Measurements from ENCODE around the gene CDH23.

CDH23 gene

GRCh38 chr10:71824333-71824732 lies 427.6 kb downstream of the CDH23 start:
- TF ChIP-seq, protein P1, sequence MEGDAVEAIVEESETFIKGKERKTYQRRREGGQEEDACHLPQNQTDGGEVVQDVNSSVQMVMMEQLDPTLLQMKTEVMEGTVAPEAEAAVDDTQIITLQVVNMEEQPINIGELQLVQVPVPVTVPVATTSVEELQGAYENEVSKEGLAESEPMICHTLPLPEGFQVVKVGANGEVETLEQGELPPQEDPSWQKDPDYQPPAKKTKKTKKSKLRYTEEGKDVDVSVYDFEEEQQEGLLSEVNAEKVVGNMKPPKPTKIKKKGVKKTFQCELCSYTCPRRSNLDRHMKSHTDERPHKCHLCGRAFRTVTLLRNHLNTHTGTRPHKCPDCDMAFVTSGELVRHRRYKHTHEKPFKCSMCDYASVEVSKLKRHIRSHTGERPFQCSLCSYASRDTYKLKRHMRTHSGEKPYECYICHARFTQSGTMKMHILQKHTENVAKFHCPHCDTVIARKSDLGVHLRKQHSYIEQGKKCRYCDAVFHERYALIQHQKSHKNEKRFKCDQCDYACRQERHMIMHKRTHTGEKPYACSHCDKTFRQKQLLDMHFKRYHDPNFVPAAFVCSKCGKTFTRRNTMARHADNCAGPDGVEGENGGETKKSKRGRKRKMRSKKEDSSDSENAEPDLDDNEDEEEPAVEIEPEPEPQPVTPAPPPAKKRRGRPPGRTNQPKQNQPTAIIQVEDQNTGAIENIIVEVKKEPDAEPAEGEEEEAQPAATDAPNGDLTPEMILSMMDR (IDR thresholded peaks at IDR 0.05; ENCODE audit: insufficient read depth, low read depth, low read length, missing control alignments), result no peak
- no peak overlapping the region for H3K4me3 ChIP-seq (ENCODE audit: low read length)
- no peak for DNase-seq (ENCODE audit: low read depth)

GRCh38 chr10:71825217-71825616 lies 428.5 kb downstream of the CDH23 start:
- H3K4me3 ChIP-seq (ENCODE audit: low read length), result no peak overlapping the region
- DNase-seq (ENCODE audit: low read depth), result no peak
- TF ChIP-seq, protein P1 (IDR thresholded peaks at IDR 0.05; ENCODE audit: insufficient read depth, low read depth, low read length, missing control alignments), result no peak

- no peak for DNase-seq (ENCODE audit: low read depth)
- no peak overlapping the region for H3K4me3 ChIP-seq (ENCODE audit: low read length)
- TF ChIP-seq, protein P1 (IDR thresholded peaks at IDR 0.05; ENCODE audit: insufficient read depth, low read depth, low read length, missing control alignments), result no peak
Measured at GRCh38 chr10:71827852-71828251, 431.1 kb downstream of the CDH23 start.

- no peak for DNase-seq (ENCODE audit: low read depth)
- no peak overlapping the region for H3K4me3 ChIP-seq (ENCODE audit: low read length)
- TF ChIP-seq, protein P1 (IDR thresholded peaks at IDR 0.05; ENCODE audit: insufficient read depth, low read depth, low read length, missing control alignments), result no peak
Measured at GRCh38 chr10:71828702-71829101, 432.0 kb downstream of the CDH23 start.

GRCh38 chr10:71829171-71829570 lies 432.5 kb downstream of the CDH23 start:
- H3K4me3 ChIP-seq (ENCODE audit: low read length), result no peak overlapping the region
- TF ChIP-seq, protein P1 (IDR thresholded peaks at IDR 0.05; ENCODE audit: insufficient read depth, low read depth, low read length, missing control alignments), result no peak
- DNase-seq (ENCODE audit: low read depth), result no peak

GRCh38 chr10:71829896-71830295 lies 433.2 kb downstream of the CDH23 start:
- DNase-seq (ENCODE audit: low read depth), result no peak
- no peak overlapping the region for H3K4me3 ChIP-seq (ENCODE audit: low read length)
- TF ChIP-seq, protein P1 (IDR thresholded peaks at IDR 0.05; ENCODE audit: insufficient read depth, low read depth, low read length, missing control alignments), result no peak

DNA sequence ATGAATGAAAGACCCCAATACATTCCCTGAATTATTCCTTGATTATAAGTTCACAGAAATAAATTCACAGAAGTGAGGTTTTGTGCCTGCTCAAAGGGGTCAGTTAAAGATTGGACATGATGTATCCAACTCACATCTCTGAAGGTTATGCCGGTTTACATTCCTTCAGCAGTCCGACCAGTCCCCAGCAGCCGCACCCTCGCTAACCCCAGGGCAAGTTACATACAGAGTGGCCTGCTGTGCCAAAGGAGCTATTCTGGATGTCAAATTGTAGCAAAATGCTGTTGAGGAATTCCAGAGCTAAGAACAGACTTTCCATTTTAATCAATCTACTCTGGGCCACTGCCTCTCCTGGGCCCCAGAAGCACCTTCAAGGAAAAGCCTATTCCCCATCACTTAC lies 434.0 kb downstream of the CDH23 start:
- TF ChIP-seq, protein P1 (IDR thresholded peaks at IDR 0.05; ENCODE audit: insufficient read depth, low read depth, low read length, missing control alignments), result no peak

More for the DNA sequence above, 434.0 kb downstream of the CDH23 start:
- DNase-seq (ENCODE audit: low read depth), result no peak
- H3K4me3 ChIP-seq (ENCODE audit: low read length), result no peak overlapping the region

Data from epithelial cell of esophagus (primary cell).